DMS 273 treated with DMSO at 0.1 percent for 48 hours (cell line): ENCODE data around the gene SNX25.
A peak's percentile ranks its signal among the peaks of the same experiment; 100 is the strongest.
"Not testable (repeated sequence)": the region's sequence is repeated elsewhere in the genome, so short reads cannot be mapped to it uniquely, and the experiment has no call there.

Experiments
- DNase-seq: peaks from one replicate; lab custom pipeline; 2025; lab: John Stamatoyannopoulos, UW

SNX25 gene

GRCh38 chr4:185205073-185205472 is 4.3 kb upstream of the SNX25 start:
- DNase-seq: not testable (repeated sequence)

- no peak for DNase-seq
These were observed 3.6 kb upstream of the SNX25 start for GRCh38 chr4:185205697-185206342.

DNA sequence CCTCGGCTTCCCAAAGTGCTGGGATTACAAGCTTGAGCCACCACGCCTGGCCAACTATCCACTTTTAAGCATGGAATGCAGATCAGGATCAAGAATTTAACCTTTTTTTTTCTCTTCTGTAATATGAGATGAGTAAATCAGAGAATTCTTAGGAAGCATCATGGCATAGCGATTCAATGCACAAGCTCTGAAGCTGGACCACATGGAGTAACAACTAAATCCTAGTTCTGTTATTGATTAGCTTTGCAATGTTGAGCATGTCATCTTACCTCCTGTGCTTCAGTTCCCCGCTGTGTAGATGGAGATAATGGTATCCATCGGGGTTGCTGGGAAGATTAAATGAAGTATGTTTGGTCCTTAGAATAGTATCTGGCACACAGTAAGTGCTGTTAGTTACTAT is 1.9 kb upstream of the SNX25 start:
- DNase-seq: no peak

DNA sequence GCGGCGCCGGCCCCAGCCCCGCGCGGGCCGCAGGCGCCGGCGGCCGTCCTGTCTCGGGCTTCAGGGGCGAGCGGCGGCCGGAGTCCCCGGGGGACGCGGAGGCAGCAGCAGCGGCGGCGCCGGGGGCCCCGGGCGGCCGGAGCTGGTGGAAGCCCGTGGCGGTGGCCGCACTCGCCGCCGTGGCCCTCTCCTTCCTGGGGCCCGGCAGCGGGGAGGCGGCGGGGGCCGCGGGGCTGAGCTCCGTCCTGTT is 379 bp downstream of the SNX25 start:
- not testable (repeated sequence) for DNase-seq

DNA sequence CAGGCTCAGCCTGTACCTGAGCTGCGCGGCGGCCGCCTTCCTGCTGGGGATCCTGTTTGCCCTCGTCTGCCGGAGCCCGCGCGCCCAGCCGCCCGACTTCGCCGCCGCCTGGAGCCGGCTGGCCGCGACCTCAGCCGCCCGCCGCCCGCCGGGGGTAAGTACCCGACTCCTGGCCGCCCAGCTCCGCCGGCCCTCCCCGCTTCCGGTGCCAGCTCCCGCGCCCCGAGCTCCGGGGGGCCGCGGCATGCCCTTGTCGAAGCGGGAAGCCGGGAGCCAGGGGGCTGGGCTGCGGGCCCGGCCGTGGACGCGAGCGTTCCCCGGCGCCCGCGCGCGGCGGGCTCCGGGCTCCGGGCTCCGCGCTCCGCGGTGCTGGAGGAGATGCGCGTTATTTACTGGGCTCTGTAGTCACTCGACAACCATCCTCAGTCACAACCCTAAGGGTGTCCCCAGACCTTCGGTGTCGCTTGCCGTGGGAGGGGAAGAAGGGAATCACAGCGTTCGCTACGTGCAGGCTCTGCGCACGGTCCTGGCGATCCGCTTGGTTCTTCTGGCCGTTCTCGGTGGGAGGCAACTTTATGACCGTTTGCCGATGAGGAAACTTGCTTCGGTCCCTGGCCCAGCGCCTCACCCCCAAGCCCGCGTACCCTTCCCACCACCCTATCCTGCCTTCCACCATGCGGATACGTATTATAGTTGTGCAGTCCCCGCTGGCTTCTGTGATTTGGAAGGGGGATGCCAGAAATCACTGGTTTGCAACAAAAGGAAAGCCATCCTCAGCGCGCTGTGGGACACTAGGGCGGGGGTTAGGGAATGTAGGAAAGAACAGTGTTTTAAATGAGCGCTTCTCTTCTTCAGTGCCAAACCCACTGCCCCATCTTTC is 944 bp downstream of the SNX25 start:
- DNase-seq: no peak

GRCh38 chr4:185211035-185211434 is 1.6 kb downstream of the SNX25 start:
- DNase-seq: no peak

- no peak for DNase-seq
These were observed 2.2 kb downstream of the SNX25 start for GRCh38 chr4:185211641-185212040.

GRCh38 chr4:185212581-185212980 is 3.2 kb downstream of the SNX25 start:
- no peak for DNase-seq

DNA sequence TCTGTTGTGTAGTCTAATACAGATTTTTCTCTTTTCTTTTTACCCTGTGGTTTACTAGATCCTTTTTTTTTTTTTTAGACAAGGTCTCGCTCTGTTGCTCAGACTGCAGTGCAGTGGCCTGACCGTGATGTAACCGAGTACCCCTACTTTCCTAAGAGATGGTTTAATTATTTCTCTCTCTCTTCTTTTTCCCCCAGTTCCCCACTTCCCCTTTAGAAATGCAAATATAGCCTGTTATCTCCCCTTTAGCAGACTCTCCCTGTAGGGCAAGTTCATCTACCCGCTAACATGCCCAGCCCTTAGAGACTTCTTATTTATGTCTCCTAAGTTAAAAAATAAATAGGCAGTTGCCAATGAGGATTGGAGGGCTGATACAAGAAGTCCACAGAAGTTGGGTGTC is 4.5 kb downstream of the SNX25 start:
- no peak for DNase-seq

- DNase-seq: no peak
These were observed 5.9 kb downstream of the SNX25 start for GRCh38 chr4:185215261-185215660.

GRCh38 chr4:185217408-185217975 is 8.1 kb downstream of the SNX25 start:
- no peak for DNase-seq

GRCh38 chr4:185218312-185218711 is 8.9 kb downstream of the SNX25 start:
- DNase-seq: no peak

GRCh38 chr4:185219551-185220344 is 10.3 kb downstream of the SNX25 start:
- peak; percentile 21 for DNase-seq

- no peak for DNase-seq
These were observed 12.1 kb downstream of the SNX25 start for GRCh38 chr4:185221491-185221890.

GRCh38 chr4:185221912-185222311 is 12.5 kb downstream of the SNX25 start:
- DNase-seq: no peak

DNA sequence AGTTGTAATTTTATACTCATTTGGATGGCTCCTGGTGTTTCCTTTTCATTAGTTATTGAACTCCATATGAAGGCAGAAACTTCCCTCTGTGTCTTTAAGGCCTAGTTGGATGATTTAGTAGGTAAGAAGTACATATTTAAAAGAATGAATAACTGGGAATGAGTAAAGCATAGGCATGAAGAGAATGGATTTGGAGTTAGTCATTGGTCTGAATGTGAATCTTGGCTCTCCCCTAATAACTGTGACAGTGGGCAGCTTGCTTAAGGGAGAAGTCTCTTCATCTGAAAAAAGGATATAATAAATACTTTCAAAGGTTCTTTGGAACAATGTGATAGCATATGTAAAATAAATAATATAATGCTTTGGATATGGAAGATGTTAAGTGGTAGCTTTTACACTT is 13.2 kb downstream of the SNX25 start:
- no peak for DNase-seq

GRCh38 chr4:185224597-185224996 is 15.2 kb downstream of the SNX25 start:
- no peak for DNase-seq

- no peak for DNase-seq
These were observed 16.5 kb downstream of the SNX25 start for GRCh38 chr4:185225940-185226339.

- DNase-seq: no peak
These were observed 17.7 kb downstream of the SNX25 start for GRCh38 chr4:185227131-185227551.

GRCh38 chr4:185227713-185228278 is 18.4 kb downstream of the SNX25 start:
- DNase-seq: no peak

GRCh38 chr4:185229021-185229818 is 19.8 kb downstream of the SNX25 start:
- no peak for DNase-seq
